Erythroblast (primary cell): Measurements from ENCODE around the gene CNOT6L.

Experiments
- DNase-seq, 2 experiments: peaks; one replicate each; lab custom pipeline; 2025; lab: John Stamatoyannopoulos, UW
- GATA1 ChIP-seq: IDR thresholded peaks from 2 replicates; pipeline ENCODE4 v1.6.1; 2011; ENCODE audit warnings: low read depth, mild to moderate bottlenecking, control low read depth, low read length, moderate library complexity
- POLR2A ChIP-seq: IDR thresholded peaks from 2 replicates; pipeline ENCODE4 v1.6.1; 2011; ENCODE audit warnings: mild to moderate bottlenecking, low read length

Gene CNOT6L

DNA sequence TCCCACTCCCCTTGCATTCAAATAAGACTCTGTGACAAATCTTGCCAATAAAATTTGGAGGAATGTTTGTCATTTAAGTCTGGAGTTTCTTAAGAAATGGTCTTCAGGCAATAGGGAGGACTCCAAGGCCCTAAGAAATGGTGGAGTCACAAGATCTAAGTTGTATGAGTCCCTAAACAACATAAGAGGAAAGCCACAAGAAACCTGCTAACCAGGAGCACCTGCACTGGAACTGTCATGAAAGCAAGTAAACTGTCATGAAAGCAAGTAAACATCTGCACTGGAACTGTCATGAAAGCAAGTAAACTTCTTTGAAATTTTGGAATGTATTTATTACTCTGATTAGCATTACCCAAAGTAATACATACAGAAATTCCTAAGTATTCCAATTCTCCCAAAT, 3.5 kb downstream of the CNOT6L start:
- TF ChIP-seq POLR2A, result no peak
- no peak for TF ChIP-seq GATA1
- peak in 1 of 2 experiments; percentile 15 for DNase-seq

DNA sequence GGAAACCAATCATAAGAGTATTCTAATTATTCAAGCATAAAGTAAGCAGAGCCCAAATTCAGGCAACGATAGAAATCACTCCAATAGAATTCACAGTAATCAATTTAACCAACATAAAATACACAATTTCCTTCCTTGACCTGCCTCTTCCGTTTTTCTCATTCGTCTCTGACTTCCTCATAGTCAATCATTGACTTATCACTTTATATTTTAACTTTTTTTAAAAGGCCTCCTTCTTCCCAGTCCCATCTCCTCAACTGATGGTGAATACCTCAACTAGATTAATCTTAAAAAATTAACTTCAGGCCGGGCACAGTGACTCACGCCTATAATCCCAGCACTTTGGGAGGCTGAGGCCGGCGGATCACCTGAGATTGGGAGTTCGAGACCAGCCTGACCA, 13.3 kb downstream of the CNOT6L start:
- DNase-seq, result no peak
- TF ChIP-seq GATA1 (no peak), POLR2A (no peak)

DNA sequence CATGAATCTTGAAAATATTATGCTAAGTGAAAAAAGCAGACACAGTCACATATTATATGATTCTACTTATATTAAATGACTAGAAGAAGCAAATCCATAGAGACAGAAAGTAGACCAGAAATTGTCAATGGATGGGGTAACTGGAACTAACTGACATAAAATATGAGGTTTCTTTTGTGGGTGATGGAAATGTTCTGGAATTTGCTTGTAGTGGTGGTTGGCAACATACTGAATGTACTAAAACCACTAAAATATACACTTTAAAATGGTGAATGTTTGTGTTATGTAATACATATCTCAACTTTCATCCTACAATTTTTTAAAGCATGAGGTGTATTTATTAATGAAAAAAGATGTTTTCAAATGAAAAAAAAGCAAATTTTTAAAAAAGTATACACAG, 14.7 kb downstream of the CNOT6L start:
- no peak for DNase-seq
- TF ChIP-seq GATA1 (no peak), POLR2A (no peak)

DNA sequence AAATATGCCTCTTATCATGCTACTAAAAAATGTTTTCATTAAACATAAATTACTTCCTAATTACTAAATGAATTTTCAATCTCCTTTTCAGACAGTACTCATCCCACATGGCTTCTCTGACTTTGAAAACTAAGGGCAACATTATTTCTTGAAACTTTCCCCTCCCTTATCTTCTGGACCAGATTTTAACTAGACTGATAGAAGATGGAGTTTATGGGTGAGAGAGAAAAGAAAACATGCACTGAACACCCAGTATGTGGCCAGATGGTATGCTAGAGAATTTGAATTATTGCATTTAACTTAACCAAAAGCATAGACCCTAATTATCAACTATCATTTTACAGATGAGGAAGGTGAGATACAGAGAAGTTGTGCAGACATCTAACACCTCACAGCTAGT, 16.8 kb downstream of the CNOT6L start:
- no peak for TF ChIP-seq GATA1
- TF ChIP-seq POLR2A, result no peak
- DNase-seq, result peak; percentile 35 to 56

DNA sequence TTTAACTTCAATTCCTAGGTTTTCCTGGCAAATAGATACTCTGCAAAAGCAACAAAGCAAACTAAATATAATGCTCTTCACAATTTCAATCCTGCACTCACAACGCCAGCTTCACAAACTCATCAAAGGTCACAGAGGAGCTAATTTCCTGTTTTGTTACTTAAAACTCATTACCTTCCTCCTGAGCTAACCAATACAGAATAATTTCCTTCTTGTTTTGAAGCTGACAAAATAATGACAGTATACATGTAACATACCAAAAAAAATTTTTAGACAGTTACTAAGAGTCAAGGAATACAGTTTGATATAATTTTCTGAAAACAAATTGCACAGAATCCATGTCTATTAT, 17.9 kb downstream of the CNOT6L start:
- TF ChIP-seq GATA1, result no peak
- DNase-seq, result no peak

- no peak for TF ChIP-seq POLR2A
- no peak for TF ChIP-seq GATA1
- DNase-seq, result no peak
These were observed 18.5 kb downstream of the CNOT6L start for GRCh38 chr4:77800483-77801259.

GRCh38 chr4:77800077-77800476, 19.1 kb downstream of the CNOT6L start:
- no peak for DNase-seq
- TF ChIP-seq GATA1 (no peak), POLR2A (no peak)

DNA sequence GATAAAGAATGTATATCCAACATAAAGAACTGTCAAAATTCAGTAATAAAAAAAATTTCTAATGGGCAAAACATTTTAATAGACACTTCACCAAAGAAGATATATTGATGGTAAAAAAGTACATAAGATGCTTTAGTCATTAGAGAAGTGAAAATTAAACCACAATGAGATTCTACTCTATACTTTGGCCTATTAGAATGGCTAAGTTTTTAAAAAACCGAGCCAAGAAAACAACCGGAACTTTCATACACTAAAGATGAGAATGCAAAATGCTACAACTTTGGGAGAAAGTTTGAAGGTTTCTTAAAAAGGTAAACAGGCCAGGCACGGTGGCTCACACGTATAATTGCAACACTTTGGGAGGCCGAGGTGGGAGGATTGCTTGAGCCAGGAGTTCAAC, 20.8 kb downstream of the CNOT6L start:
- no peak for DNase-seq

DNA sequence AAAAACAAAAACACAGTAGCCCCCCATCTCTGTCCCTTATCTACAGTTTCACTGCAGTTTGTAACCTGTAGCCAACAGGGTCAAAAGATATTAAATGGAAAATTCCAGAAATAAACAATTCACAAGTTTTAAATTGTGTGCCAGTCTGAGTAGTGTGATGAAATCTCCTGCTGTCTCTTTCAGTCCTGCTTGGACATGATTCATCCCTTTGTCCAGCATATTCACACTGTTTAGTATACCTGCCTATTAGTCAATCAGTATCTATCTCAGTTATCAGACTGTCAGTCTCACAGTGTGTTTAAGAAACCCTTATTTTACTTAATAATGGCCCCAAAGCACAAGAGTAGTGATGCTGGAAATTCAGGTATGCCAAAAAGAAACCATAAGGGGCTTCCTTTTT, 21.9 kb downstream of the CNOT6L start:
- TF ChIP-seq POLR2A, result no peak
- TF ChIP-seq GATA1, result no peak
- no peak for DNase-seq

More for the DNA sequence above, 20.8 kb downstream of the CNOT6L start:
- TF ChIP-seq POLR2A, result no peak
- no peak for TF ChIP-seq GATA1

DNA sequence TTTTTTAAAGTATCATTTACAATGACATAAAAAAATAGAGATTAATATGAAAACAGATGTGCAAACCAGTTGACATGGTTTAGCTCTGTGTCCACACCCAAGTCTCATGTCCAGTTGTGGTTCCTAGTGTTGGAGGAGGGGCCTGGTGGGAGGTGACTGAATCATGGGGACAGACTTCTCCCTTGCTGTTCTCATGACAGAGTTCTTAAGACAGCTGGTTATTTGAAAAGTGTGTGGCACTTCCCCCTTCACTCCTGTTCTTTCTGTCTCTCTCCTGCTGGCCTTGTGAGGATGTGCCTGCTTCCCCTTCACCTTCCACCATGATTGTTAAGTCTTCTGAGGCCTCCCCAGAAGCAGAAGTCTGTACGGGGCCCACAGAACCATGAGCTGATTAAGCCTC, 23.8 kb downstream of the CNOT6L start:
- no peak for DNase-seq
- no peak for TF ChIP-seq POLR2A
- no peak for TF ChIP-seq GATA1

DNA sequence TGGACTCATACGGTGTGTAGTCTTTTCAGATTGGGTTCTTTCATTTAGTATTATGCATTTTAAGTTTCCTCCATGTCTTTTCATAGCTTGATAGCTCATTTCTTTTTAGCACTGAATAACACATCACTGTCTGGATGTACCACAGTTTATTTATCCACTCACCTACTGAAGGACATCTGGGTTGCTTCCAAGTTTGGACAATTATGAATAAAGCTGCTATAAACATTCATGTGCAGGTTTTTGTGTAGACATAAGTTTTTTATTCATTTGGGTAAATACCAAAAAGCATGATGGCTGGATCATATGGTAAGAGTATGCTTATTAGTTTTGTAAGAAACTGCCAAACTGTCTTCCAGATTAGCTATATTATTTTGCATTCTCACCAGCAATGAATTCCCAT, 29.0 kb downstream of the CNOT6L start:
- TF ChIP-seq POLR2A (no peak), GATA1 (no peak)
- no peak for DNase-seq

GRCh38 chr4:77788990-77789389, 30.2 kb downstream of the CNOT6L start:
- TF ChIP-seq POLR2A (no peak), GATA1 (no peak)
- DNase-seq, result no peak

DNA sequence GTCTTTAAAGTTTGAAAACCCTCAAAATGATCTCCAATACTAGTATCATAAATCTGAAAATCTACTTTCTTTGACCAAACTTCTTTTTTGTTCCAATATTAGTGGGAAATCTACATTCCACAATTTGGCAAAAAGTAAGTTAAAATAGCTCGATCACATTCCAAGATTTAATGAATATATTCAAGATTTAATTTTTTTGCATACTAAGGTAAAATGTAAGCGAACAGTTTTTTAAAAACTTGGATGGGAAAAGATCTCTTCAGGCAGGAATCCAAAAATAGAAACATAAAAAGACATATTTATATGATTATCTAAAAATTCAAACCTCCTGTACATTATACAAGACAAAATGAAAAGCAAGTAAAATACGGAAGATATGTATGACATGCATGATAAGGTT, 31.2 kb downstream of the CNOT6L start:
- DNase-seq, result no peak
- TF ChIP-seq GATA1 (no peak), POLR2A (no peak)

- DNase-seq, result peak in 1 of 2 experiments; percentile 7
- TF ChIP-seq GATA1, result no peak
- TF ChIP-seq POLR2A, result no peak
These were observed 33.5 kb downstream of the CNOT6L start for GRCh38 chr4:77785669-77786068.

DNA sequence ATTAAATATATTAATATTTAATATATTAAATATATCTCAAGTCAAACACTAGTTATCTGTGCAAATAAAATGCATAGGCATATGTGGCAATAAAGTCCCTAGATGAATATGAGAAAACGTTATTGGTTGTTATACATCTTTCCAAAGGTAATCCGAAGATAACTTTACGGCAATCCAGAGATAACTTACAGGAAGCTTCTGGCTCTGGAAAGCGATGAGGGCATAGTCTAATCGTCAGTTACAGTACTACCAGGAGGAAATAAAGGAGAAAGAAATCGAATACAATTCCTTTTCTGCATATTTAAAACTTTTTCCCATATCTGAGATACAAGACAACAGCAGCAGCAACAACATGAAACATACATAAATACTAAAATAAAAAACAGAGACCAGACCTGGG, 35.3 kb downstream of the CNOT6L start:
- TF ChIP-seq POLR2A (no peak), GATA1 (no peak)
- DNase-seq, result no peak
